HepG2 (cell line): Measurements from ENCODE around the gene MYCBPAP. TPM values are rescaled to one million over a fixed set of nuclear protein-coding genes. Genes with fewer than 3 reads are reported as not detected.

Source experiments
- HIC2 ChIP-seq: sonication (generic); formaldehyde crosslinking; IDR thresholded peaks from 2 replicates; pipeline ENCODE4 v1.9.0; 2022; ENCODE audit warnings: low read depth, missing genetic modification reagents
- MEIS2 ChIP-seq: sonication (generic); formaldehyde crosslinking; IDR thresholded peaks from 2 replicates; pipeline ENCODE4 v1.9.0; 2021; ENCODE audit warnings: mild to moderate bottlenecking, missing genetic modification reagents
- NPAS2 ChIP-seq: sonication (generic); formaldehyde crosslinking; IDR thresholded peaks from 2 replicates; pipeline ENCODE4 v1.8.0; 2022; ENCODE audit warnings: mild to moderate bottlenecking, missing genetic modification reagents, borderline replicate concordance
- PHF5A ChIP-seq: IDR thresholded peaks from one replicate; pipeline ENCODE4 v1.6.1; 2018; ENCODE audit warnings: low read depth, missing genetic modification reagents; ENCODE audit not compliant: unreplicated experiment
- POGZ ChIP-seq: sonication (generic); formaldehyde crosslinking; IDR thresholded peaks from 2 replicates; pipeline ENCODE4 v1.4.0; 2020; ENCODE audit warnings: mild to moderate bottlenecking, missing genetic modification reagents
- POLR2AphosphoS2 ChIP-seq: IDR thresholded peaks from 2 replicates; pipeline ENCODE4 v1.6.1; 2011; ENCODE audit warnings: low read depth, low read length, improper control_type of control experiment
- SALL1 ChIP-seq: sonication (generic); formaldehyde crosslinking; IDR thresholded peaks from 2 replicates; pipeline ENCODE4 v1.8.0; 2022; ENCODE audit warnings: mild to moderate bottlenecking, missing genetic modification reagents
- TEAD3 ChIP-seq: optimal IDR thresholded peaks from 2 replicates; pipeline ENCODE3; 2016; ENCODE audit warnings: borderline replicate concordance
- ZBTB2 ChIP-seq: sonication (generic); formaldehyde crosslinking; IDR thresholded peaks from 2 replicates; pipeline ENCODE4 v1.8.0; 2022; ENCODE audit warnings: low read depth, missing genetic modification reagents
- ZNF101 ChIP-seq: sonication (generic); formaldehyde crosslinking; IDR thresholded peaks from 2 replicates; pipeline ENCODE4 v1.4.0; 2020; ENCODE audit warnings: mild to moderate bottlenecking, low read depth, missing genetic modification reagents, borderline replicate concordance
- ZNF276 ChIP-seq: sonication (generic); formaldehyde crosslinking; IDR thresholded peaks from 2 replicates; pipeline ENCODE4 v1.4.0; 2020; ENCODE audit warnings: mild to moderate bottlenecking, low read depth, missing genetic modification reagents
- ZNF318 ChIP-seq: sonication (generic); formaldehyde crosslinking; IDR thresholded peaks from 2 replicates; pipeline ENCODE4 v1.4.0; 2020; ENCODE audit warnings: mild to moderate bottlenecking, missing genetic modification reagents
- ZNF331 ChIP-seq: sonication (generic); formaldehyde crosslinking; IDR thresholded peaks from 2 replicates; pipeline ENCODE4 v1.4.0; 2020; ENCODE audit warnings: missing genetic modification reagents
- ZNF382 ChIP-seq: sonication (generic); formaldehyde crosslinking; IDR thresholded peaks from 2 replicates; pipeline ENCODE4 v1.5.0; 2020; ENCODE audit warnings: missing genetic modification reagents, mild to moderate bottlenecking, borderline replicate concordance
- ZNF431 ChIP-seq: sonication (generic); formaldehyde crosslinking; IDR thresholded peaks from 2 replicates; pipeline ENCODE4 v1.9.0; 2022; ENCODE audit warnings: missing genetic modification reagents, low read depth, mild to moderate bottlenecking, borderline replicate concordance
- ZNF776 ChIP-seq: sonication (generic); formaldehyde crosslinking; IDR thresholded peaks from 2 replicates; pipeline ENCODE4 v1.4.0; 2020; ENCODE audit warnings: mild to moderate bottlenecking, missing genetic modification reagents
- ZNF850 ChIP-seq: sonication (generic); formaldehyde crosslinking; conservative IDR thresholded peaks from 2 replicates; pipeline ENCODE4 v1.9.0; 2021; ENCODE audit warnings: mild to moderate bottlenecking, missing genetic modification reagents
- polyA plus RNA-seq, 8 experiments: library from polyadenylated mRNA; depleted of rRNA in 3 of 8; stranded (reverse) in 7 of 8; unstranded in 1 of 8; fragments of >200 nt; fragmentation: Illumina TruSeq in 4 of 8; extraction: Trizol in 4 of 8; gene quantifications; 2 replicates each; pipeline versions ENCODE4 v1.2.1 to v1.2.3, GENCODE V29; 2011 to 2016; ENCODE audit warnings: low read depth in 4 of 8, missing spikeins in 1 of 8, mixed read lengths in 1 of 8; ENCODE audit not compliant: insufficient read depth in 1 of 8
- total RNA-seq, 5 experiments: library from RNA; depleted of rRNA; stranded (reverse); fragments of >200 nt; fragmentation: Illumina TruSeq; extraction: Trizol; gene quantifications; 2 replicates each; pipeline ENCODE4 v1.2.3, GENCODE V29; 2016; ENCODE audit warnings: low read depth in 1 of 5

Gene MYCBPAP
- total and polyA plus RNA-seq, 2 of the 13 experiments (the other 11 are each of a cell fraction or from before 2014, with no cell fraction given), result 0.22 to 0.24 TPM

GRCh38 chr17:50479522-50480141, 28.6 kb upstream of the MYCBPAP start (continued):
- TF ChIP-seq ZNF318 (CRISPR knock-in tag), result no peak
- no peak for TF ChIP-seq ZNF776
- no peak for TF ChIP-seq POLR2AphosphoS2
- TF ChIP-seq TEAD3, result peak; percentile 57
- no peak for TF ChIP-seq NPAS2 (CRISPR knock-in tag)
- TF ChIP-seq ZNF850, result no peak
- TF ChIP-seq MEIS2 (CRISPR knock-in tag), result no peak
- TF ChIP-seq ZNF101, result no peak
- TF ChIP-seq ZBTB2 (CRISPR knock-in tag), result no peak
- no peak for TF ChIP-seq ZNF382 (CRISPR knock-in tag)
- TF ChIP-seq HIC2 (CRISPR knock-in tag), result no peak
- no peak for TF ChIP-seq ZNF276
- peak; percentile 74 for TF ChIP-seq ZNF331 (CRISPR knock-in tag)
- TF ChIP-seq ZNF431 (CRISPR knock-in tag), result no peak
- no peak for TF ChIP-seq PHF5A (CRISPR knock-in tag)
- TF ChIP-seq SALL1 (CRISPR knock-in tag), result no peak
- no peak for TF ChIP-seq POGZ (CRISPR knock-in tag)
